Body of pancreas (tissue), 4 donors: Measurements from ENCODE around the gene DTNB. TPM values are rescaled to one million over a fixed set of nuclear protein-coding genes. Genes with fewer than 3 reads are reported as not detected.

ENCODE experiments used
- ATAC-seq: fragments of 150-250 bp; one replicate; pipeline ENCODE4 v1.9.1; 2016
- DNase-seq, 4 donors: peaks; one replicate each; pipeline ENCODE4 v3.0.0-alpha.2; 2019
- H3K27ac ChIP-seq, 4 donors: fragments of 200-600 bp; sonication (generic); 1 replicate in 3 of 4; 2 replicates in 1 of 4; pipeline versions ENCODE4 v1.5.1 to v1.6.1; 2016 to 2019; ENCODE audit warnings: mild to moderate bottlenecking in 1 of 4, mixed read lengths in 1 of 4, moderate library complexity in 1 of 4
- H3K27me3 ChIP-seq, 2 donors: fragments of 200-600 bp; sonication (generic); one replicate each; pipeline ENCODE4 v1.6.0; 2016; ENCODE audit warnings: mild to moderate bottlenecking in 1 of 2
- H3K36me3 ChIP-seq, 2 donors: fragments of 200-600 bp; sonication (generic); replicated peaks in 1 of 2; 2 replicates each; pipeline ENCODE4 v1.5.1; 2016; ENCODE audit warnings: low read depth in 2 of 2; ENCODE audit not compliant: insufficient read depth in 1 of 2
- H3K4me1 ChIP-seq: fragments of 200-600 bp; sonication (generic); one replicate; pipeline ENCODE4 v1.6.0; 2016
- H3K4me3 ChIP-seq, 2 donors: fragments of 200-600 bp; sonication (generic); 1 replicate in 1 of 2; 2 replicates in 1 of 2; pipeline ENCODE4 v1.5.1; 2016 to 2019
- H3K9me3 ChIP-seq, 3 donors: fragments of 200-600 bp; sonication (generic); 1 replicate in 2 of 3; 2 replicates in 1 of 3; pipeline ENCODE4 v1.5.1; 2016
- CTCF ChIP-seq, 7 experiments: fragments of 450-650 bp in 4 of 7; fragments of 200-600 bp in 3 of 7; sonication (generic) in 3 of 7; IDR thresholded peaks; one replicate each; pipeline ENCODE4 v1.5.1; 2016 to 2019; ENCODE audit warnings: antibody characterized with exemption in 7 of 7
- POLR2A ChIP-seq, 3 donors: fragments of 450-650 bp; IDR thresholded peaks; one replicate each; pipeline ENCODE4 v1.6.1; 2016; ENCODE audit warnings: antibody characterized with exemption in 3 of 3, mild to moderate bottlenecking in 2 of 3
- WGBS, 2 donors: methylation state at CpG; one replicate each; pipeline ENCODE4 v1.1.5; 2017; 5-methylcytosine and 5-hydroxymethylcytosine counted together
- intact Hi-C: fragments of 100-400 bp; cut with DNase I; formaldehyde crosslinking; loops from one replicate; pipeline ENCODE4 v1.15.1; 2023
- total RNA-seq, 2 donors: library from RNA; depleted of rRNA; stranded (reverse); fragments of >200 nt; gene quantifications; one replicate each; pipeline ENCODE4 v1.1.0, GENCODE V29; 2016

Gene DTNB
- total RNA-seq, 2 donors from 2014 or later = 17.8 to 22.6 TPM

DNA sequence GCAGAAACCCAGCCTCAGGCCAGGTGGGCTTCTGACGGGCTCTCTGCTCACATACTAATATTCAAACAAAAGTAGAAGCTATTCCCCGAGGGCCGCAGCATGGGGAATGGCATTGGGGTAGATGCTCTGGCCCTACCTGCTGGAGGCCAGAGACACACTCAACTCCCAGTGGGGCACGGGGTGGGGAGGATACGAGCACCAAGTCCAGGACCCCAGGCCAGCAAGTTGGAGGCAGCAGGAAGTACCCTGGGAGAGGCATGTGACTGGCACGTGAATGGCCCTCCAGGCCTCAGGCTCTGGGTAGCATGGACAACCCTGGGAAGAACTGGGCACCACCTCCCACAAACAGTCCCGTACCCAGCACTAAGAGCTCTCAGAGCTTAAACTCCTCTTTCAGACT lies 335.5 kb downstream of the DTNB start:
- no peak for TF ChIP-seq POLR2A (IDR thresholded peaks at IDR 0.05)
- TF ChIP-seq CTCF (IDR thresholded peaks at IDR 0.05) = no peak
- H3K4me1 ChIP-seq = peaks cover 47% of the 10 kb centered on the region
- H3K36me3 ChIP-seq = no peaks in the 10 kb centered on the region
- no peak overlapping the region for H3K27ac ChIP-seq
- intact Hi-C loops = no loop called here
- H3K9me3 ChIP-seq = no peaks in the 10 kb centered on the region
- no peak overlapping the region for H3K4me3 ChIP-seq
- 74 to 86% methylated on average over 4 to 7 of the region's 7 CpGs for WGBS, 2 donors
- no peaks in the 10 kb centered on the region for H3K27me3 ChIP-seq
- DNase-seq (no peak), ATAC-seq (no peak)

- H3K4me1 ChIP-seq = peaks cover 48% of the 10 kb centered on the region
- no peak overlapping the region for H3K4me3 ChIP-seq
- intact Hi-C loops = no loop called here
- no peak overlapping the region for H3K27ac ChIP-seq
- H3K36me3 ChIP-seq = no peaks in the 10 kb centered on the region
- H3K27me3 ChIP-seq = no peaks in the 10 kb centered on the region
- DNase-seq (no peak), ATAC-seq (no peak)
- WGBS, 2 donors = 75 to 78% methylated on average over 7 to 9 of the region's 10 CpGs
- no peak for TF ChIP-seq CTCF (IDR thresholded peaks at IDR 0.05)
- no peak for TF ChIP-seq POLR2A (IDR thresholded peaks at IDR 0.05)
- no peaks in the 10 kb centered on the region for H3K9me3 ChIP-seq
Observed at GRCh38 chr2:25337276-25337675, 336.1 kb downstream of the DTNB start.

- no peak for DNase-seq
- H3K4me1 ChIP-seq = peaks cover 53% of the 10 kb centered on the region
- no peaks in the 10 kb centered on the region for H3K27me3 ChIP-seq
- no peaks in the 10 kb centered on the region for H3K36me3 ChIP-seq
- no peak overlapping the region for H3K4me3 ChIP-seq
- H3K27ac ChIP-seq = no peak overlapping the region
- intact Hi-C loops = no loop called here
- 83 to 91% methylated on average over 8 to 10 of the region's 10 CpGs for WGBS, 2 donors
- H3K9me3 ChIP-seq = no peaks in the 10 kb centered on the region
- TF ChIP-seq POLR2A (IDR thresholded peaks at IDR 0.05) (no peak), CTCF (IDR thresholded peaks at IDR 0.05) (no peak)
- no peak for ATAC-seq
Observed at GRCh38 chr2:25336383-25336841, 337.0 kb downstream of the DTNB start.

DNA sequence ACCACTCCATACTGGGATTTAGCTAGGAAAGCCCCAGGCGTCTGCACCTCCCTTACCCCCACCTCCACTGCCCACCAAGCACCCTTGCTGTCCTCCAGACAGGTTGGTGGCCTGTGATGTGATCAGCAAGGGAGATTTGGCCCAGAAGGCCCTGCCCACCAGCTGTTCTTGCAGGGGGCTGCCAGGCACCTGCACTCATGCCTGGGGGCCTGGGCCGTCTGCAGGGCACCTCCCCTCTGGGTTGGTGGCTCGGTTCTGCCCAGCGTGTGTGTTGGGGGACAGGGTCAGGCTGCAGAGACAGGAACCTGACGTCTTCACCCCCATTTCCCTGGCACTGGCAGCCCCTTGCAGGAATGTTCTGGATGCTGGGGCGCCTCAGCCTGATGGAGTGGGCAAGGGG lies 337.4 kb downstream of the DTNB start:
- H3K4me1 ChIP-seq = peaks cover 53% of the 10 kb centered on the region
- DNase-seq (no peak), ATAC-seq (no peak)
- no peaks in the 10 kb centered on the region for H3K9me3 ChIP-seq
- WGBS, 2 donors = 66 to 83% methylated on average over 1 to 6 of the region's 6 CpGs
- no peak for TF ChIP-seq CTCF (IDR thresholded peaks at IDR 0.05)
- TF ChIP-seq POLR2A (IDR thresholded peaks at IDR 0.05) = no peak
- no peaks in the 10 kb centered on the region for H3K27me3 ChIP-seq
- no peaks in the 10 kb centered on the region for H3K36me3 ChIP-seq
- H3K27ac ChIP-seq = no peak overlapping the region
- no peak overlapping the region for H3K4me3 ChIP-seq
- intact Hi-C loops = no loop called here

GRCh38 chr2:25335204-25335603 lies 338.2 kb downstream of the DTNB start:
- Histone ChIP-seq H3K4me3 (no peak overlapping the region), H3K27ac (no peak overlapping the region), H3K27me3 (no peaks in the 10 kb centered on the region), H3K4me1 (peaks cover 50% of the 10 kb centered on the region), H3K36me3 (no peaks in the 10 kb centered on the region), H3K9me3 (no peaks in the 10 kb centered on the region)
- 77 to 81% methylated on average over 8 of the region's 8 CpGs for WGBS, 2 donors
- intact Hi-C loops = no loop called here
- no peak for TF ChIP-seq CTCF (IDR thresholded peaks at IDR 0.05)
- no peak for TF ChIP-seq POLR2A (IDR thresholded peaks at IDR 0.05)
- DNase-seq (no peak), ATAC-seq (no peak)
